Tibial nerve (tissue), 4 donors: ENCODE measurements around the gene TP53INP2. TPM values are rescaled to one million over a fixed set of nuclear protein-coding genes. Genes with fewer than 3 reads are reported as not detected.

Source experiments
- DNase-seq, 2 donors: peaks; one replicate each; pipeline ENCODE4 v3.0.0-alpha.2; 2019; ENCODE audit warnings: low spot score in 2 of 2
- H3K27ac ChIP-seq, 4 donors: fragments of 200-600 bp; sonication (generic) in 3 of 4; one replicate each; pipeline ENCODE4 v1.5.1; 2017 to 2019; ENCODE audit warnings: mild to moderate bottlenecking in 1 of 4
- H3K27me3 ChIP-seq, 2 donors: fragments of 200-600 bp; sonication (generic) in 1 of 2; one replicate each; pipeline versions ENCODE4 v1.5.1 to v1.6.0; 2017 to 2019
- H3K36me3 ChIP-seq, 3 donors: fragments of 200-600 bp; sonication (generic); one replicate each; pipeline ENCODE4 v1.5.1; 2018 to 2019
- H3K4me1 ChIP-seq, 4 donors: fragments of 200-600 bp; sonication (generic) in 3 of 4; one replicate each; pipeline ENCODE4 v1.5.1; 2017 to 2019
- H3K4me3 ChIP-seq, 4 donors: fragments of 200-600 bp; sonication (generic) in 3 of 4; one replicate each; pipeline ENCODE4 v1.5.1; 2017 to 2019; ENCODE audit warnings: mild to moderate bottlenecking in 1 of 4, moderate library complexity in 1 of 4
- H3K9me3 ChIP-seq, 4 donors: fragments of 200-600 bp; sonication (generic) in 3 of 4; one replicate each; pipeline ENCODE4 v1.5.1; 2017 to 2019
- EP300 ChIP-seq, 2 donors: sonication (generic); formaldehyde crosslinking; IDR thresholded peaks; one replicate each; pipeline ENCODE4 v1.6.1; 2017; ENCODE audit warnings: antibody characterized with exemption in 2 of 2, mild to moderate bottlenecking in 1 of 2
- POLR2A ChIP-seq, 2 donors: fragments of 450-650 bp; IDR thresholded peaks; one replicate each; pipeline ENCODE4 v1.6.1; 2017; ENCODE audit warnings: antibody characterized with exemption in 2 of 2, mild to moderate bottlenecking in 2 of 2, moderate library complexity in 2 of 2
- WGBS, 2 donors: methylation state at CpG; one replicate each; pipeline ENCODE4 v1.1.5; 2018; 5-methylcytosine and 5-hydroxymethylcytosine counted together
- total RNA-seq, 4 donors: library from RNA; depleted of rRNA; stranded (reverse); fragments of >200 nt; gene quantifications; one replicate each; pipeline ENCODE4 v1.1.0, GENCODE V29; 2016
- TF ChIP-seq, protein P1 (sequence below), 5 experiments: fragments of 200-600 bp in 3 of 5; fragments of 450-650 bp in 2 of 5; sonication (generic) in 3 of 5; IDR thresholded peaks; one replicate each; pipeline ENCODE4 v1.5.1; 2016 to 2019; ENCODE audit warnings: antibody characterized with exemption in 5 of 5, mild to moderate bottlenecking in 3 of 5, moderate library complexity in 2 of 5

The TP53INP2 gene
- total RNA-seq, 4 donors from 2014 or later = 11.9 to 19.5 (median 18.1) TPM

DNA sequence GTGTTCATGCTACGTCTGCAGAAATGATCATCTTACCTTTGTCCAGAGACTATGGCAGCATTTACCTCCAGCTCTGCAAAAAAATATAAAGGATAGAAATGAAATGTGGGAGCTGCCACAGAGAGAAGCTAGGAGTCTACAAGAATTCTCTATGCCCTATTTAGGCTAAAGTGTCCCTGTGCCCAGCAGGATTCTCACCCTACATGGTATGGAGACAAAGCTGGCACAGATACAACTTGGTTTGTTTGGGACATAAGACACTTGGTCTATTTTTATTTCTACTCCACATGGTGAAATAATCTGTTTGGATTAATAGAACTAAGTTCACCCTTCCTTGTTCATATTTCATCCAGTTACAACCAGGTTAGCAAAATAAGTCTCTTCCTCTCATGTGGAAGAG, 28.4 kb downstream of the TP53INP2 start:
- Histone ChIP-seq H3K9me3 (no peaks in the 10 kb centered on the region), H3K4me1 (no peaks in the 10 kb centered on the region), H3K27me3 (no peaks in the 10 kb centered on the region), H3K27ac (no peak overlapping the region), H3K36me3 (peaks cover 0 to 84% (median 0%) of the 10 kb centered on the region in 3 donors), H3K4me3 (no peak overlapping the region)
- DNase-seq = no peak
- WGBS, 2 donors = 88 to 97% methylated on average over 1 of the region's 1 CpG
- TF ChIP-seq, protein P1, sequence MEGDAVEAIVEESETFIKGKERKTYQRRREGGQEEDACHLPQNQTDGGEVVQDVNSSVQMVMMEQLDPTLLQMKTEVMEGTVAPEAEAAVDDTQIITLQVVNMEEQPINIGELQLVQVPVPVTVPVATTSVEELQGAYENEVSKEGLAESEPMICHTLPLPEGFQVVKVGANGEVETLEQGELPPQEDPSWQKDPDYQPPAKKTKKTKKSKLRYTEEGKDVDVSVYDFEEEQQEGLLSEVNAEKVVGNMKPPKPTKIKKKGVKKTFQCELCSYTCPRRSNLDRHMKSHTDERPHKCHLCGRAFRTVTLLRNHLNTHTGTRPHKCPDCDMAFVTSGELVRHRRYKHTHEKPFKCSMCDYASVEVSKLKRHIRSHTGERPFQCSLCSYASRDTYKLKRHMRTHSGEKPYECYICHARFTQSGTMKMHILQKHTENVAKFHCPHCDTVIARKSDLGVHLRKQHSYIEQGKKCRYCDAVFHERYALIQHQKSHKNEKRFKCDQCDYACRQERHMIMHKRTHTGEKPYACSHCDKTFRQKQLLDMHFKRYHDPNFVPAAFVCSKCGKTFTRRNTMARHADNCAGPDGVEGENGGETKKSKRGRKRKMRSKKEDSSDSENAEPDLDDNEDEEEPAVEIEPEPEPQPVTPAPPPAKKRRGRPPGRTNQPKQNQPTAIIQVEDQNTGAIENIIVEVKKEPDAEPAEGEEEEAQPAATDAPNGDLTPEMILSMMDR (IDR thresholded peaks at IDR 0.05) = no peak
- no peak for TF ChIP-seq EP300 (IDR thresholded peaks at IDR 0.05)

DNA sequence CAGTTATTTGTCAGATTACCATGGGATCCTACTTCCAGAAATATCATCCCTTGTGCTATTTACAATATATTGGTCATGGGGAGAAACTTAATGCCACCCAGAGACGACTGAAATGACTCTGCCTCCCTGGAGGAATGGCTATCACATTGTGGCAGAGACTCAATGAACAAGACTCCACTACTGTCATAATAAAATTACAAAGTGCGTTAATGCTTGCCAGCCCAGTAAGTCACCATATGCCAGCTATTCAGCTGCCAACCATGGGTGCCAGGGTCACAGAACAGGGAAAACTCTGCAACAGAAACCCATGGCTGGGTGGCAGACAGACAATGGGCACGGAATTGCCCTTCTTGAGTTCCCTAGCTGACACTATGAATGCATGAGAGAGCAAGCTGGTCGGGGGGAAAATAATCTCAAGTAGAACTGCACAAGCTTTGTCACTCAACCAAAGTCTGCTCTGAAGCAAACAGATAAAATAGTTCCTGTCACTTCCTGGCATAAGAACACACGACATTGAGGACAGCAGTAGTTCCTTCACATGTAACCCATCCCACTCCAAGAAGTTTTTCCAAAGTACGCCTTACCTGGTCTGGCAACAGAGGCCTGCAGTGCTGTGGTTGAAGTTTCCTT, 32.1 kb downstream of the TP53INP2 start:
- TF ChIP-seq POLR2A (IDR thresholded peaks at IDR 0.05) (no peak), EP300 (IDR thresholded peaks at IDR 0.05) (no peak)
- TF ChIP-seq, protein P1 (IDR thresholded peaks at IDR 0.05) = no peak
- 53 to 67% methylated on average over 6 of the region's 6 CpGs for WGBS, 2 donors
- H3K27ac ChIP-seq = no peak overlapping the region
- H3K36me3 ChIP-seq = peaks cover 0 to 72% (median 0%) of the 10 kb centered on the region in 3 donors
- H3K4me1 ChIP-seq = no peaks in the 10 kb centered on the region
- DNase-seq = no peak
- H3K4me3 ChIP-seq = no peak overlapping the region
- H3K27me3 ChIP-seq = no peaks in the 10 kb centered on the region
- H3K9me3 ChIP-seq = no peaks in the 10 kb centered on the region

DNA sequence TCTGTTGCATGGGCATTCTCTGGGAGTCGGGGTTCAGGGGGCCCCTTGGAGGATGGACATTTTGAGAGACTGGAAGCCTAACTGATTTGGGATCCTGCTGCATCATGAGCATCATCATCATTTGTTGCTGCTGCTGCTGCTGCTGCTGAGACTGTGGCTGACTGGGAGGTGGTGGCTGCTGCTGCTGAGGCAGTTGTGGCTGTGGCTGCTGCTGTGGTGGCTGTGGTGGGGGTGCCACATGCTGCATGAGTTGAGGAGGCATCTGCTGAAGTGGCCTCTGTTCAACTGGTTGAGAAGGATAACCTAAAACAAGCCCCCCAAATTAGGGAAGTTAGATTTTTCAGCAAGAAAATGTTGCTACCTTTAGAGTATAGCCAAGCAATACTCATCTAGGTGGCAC, 38.9 kb downstream of the TP53INP2 start:
- TF ChIP-seq, protein P1 (IDR thresholded peaks at IDR 0.05) = no peak
- TF ChIP-seq POLR2A (IDR thresholded peaks at IDR 0.05) (no peak), EP300 (IDR thresholded peaks at IDR 0.05) (no peak)
- H3K9me3 ChIP-seq = no peaks in the 10 kb centered on the region
- DNase-seq = no peak
- H3K27ac ChIP-seq = no peak overlapping the region
- peaks cover 0 to 80% (median 10%) of the 10 kb centered on the region in 3 donors for H3K36me3 ChIP-seq
- H3K4me1 ChIP-seq = no peaks in the 10 kb centered on the region
- no peaks in the 10 kb centered on the region for H3K27me3 ChIP-seq
- 100% methylated on average over 1 of the region's 1 CpG for WGBS, 2 donors
- H3K4me3 ChIP-seq = no peak overlapping the region

DNA sequence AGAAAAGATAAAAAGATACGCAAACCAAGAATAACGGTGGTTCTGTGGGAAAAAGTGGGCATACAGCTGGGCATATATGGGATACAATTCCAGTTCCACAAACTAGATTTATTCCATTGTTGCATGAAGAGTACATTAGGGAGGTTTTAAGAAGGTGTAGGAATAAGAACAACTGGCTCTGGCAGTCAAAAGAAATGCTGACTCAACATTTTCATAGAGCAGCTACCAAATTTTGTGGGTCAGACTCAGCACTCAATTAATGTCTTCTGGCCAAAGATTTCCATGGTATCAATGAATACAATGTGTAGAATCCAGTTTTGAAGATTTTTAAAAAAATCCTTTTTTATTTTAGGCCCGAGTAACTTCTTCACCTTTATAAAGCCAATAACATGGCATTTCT, 40.2 kb downstream of the TP53INP2 start:
- DNase-seq = no peak
- Histone ChIP-seq H3K4me1 (no peaks in the 10 kb centered on the region), H3K27ac (no peak overlapping the region), H3K9me3 (no peaks in the 10 kb centered on the region), H3K4me3 (no peak overlapping the region), H3K27me3 (no peaks in the 10 kb centered on the region), H3K36me3 (peaks cover 0 to 91% (median 10%) of the 10 kb centered on the region in 3 donors)
- 88 to 91% methylated on average over 3 of the region's 3 CpGs for WGBS, 2 donors
- TF ChIP-seq EP300 (IDR thresholded peaks at IDR 0.05) (no peak), POLR2A (IDR thresholded peaks at IDR 0.05) (no peak)
- TF ChIP-seq, protein P1 (IDR thresholded peaks at IDR 0.05) = no peak

DNA sequence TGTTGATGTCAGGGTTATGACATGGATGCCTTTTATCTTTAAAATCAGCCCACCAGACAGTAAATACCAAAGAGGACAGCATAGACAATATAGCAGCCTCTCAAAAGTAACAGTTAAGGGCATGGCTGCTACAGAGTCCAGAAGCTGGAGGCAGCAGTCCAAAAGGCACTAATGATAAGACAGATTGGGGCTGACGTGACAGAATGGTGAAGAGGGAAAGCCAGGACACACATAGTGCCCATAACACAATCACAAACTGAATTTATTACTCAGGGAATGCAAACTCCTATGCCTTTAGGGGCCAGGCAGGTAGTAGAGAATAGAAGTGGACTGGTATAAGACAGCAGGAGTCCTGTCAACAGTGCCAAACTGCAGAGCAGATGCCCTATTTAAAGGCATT, 40.7 kb downstream of the TP53INP2 start:
- H3K27ac ChIP-seq = no peak overlapping the region
- DNase-seq = no peak
- H3K27me3 ChIP-seq = no peaks in the 10 kb centered on the region
- H3K4me1 ChIP-seq = no peaks in the 10 kb centered on the region
- TF ChIP-seq, protein P1 (IDR thresholded peaks at IDR 0.05) = no peak
- TF ChIP-seq POLR2A (IDR thresholded peaks at IDR 0.05) (no peak), EP300 (IDR thresholded peaks at IDR 0.05) (no peak)
- no peaks in the 10 kb centered on the region for H3K9me3 ChIP-seq
- 60 to 63% methylated on average over 1 of the region's 1 CpG for WGBS, 2 donors
- peaks cover 0 to 94% (median 13%) of the 10 kb centered on the region in 3 donors for H3K36me3 ChIP-seq
- H3K4me3 ChIP-seq = no peak overlapping the region
